Fibroblast of pulmonary artery (primary cell): ENCODE measurements around the gene SMURF2.

Experiments
- DNase-seq: peaks from one replicate; pipeline ENCODE4 v3.0.0-alpha.2; 2010; ENCODE audit warnings: low read depth
- H3K4me3 ChIP-seq: replicated peaks from 2 replicates; pipeline ENCODE4 v1.5.1; 2011; ENCODE audit warnings: low read depth, mild to moderate bottlenecking, control low read depth, low read length, moderate library complexity
- TF ChIP-seq, protein P1 (sequence below): IDR thresholded peaks from 2 replicates; pipeline ENCODE4 v1.5.1; 2011; ENCODE audit warnings: mild to moderate bottlenecking, control low read depth, low read length, inconsistent platforms; ENCODE audit errors: missing control alignments

The SMURF2 gene

DNA sequence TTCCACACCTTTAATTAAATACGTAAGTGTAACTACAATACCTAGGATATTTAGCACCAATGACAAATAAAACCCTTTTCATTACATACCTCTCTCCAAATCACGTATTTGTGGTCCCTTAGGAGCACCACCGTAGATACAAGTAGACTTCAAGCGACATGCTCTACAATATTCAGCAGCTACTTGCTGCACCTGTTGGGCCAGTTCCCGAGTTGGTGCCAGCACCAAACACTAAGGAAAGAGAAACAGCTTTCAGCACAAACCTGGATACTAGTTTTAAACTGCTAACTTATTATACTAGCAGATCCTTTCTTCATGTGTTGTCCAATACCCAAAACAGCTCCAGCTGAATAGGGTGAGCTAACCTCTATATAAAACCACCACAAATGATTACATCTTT lies 158.8 kb downstream of the SMURF2 start:
- DNase-seq: no peak
- H3K4me3 ChIP-seq: peak overlapping the region; percentile 100
- TF ChIP-seq, protein P1, sequence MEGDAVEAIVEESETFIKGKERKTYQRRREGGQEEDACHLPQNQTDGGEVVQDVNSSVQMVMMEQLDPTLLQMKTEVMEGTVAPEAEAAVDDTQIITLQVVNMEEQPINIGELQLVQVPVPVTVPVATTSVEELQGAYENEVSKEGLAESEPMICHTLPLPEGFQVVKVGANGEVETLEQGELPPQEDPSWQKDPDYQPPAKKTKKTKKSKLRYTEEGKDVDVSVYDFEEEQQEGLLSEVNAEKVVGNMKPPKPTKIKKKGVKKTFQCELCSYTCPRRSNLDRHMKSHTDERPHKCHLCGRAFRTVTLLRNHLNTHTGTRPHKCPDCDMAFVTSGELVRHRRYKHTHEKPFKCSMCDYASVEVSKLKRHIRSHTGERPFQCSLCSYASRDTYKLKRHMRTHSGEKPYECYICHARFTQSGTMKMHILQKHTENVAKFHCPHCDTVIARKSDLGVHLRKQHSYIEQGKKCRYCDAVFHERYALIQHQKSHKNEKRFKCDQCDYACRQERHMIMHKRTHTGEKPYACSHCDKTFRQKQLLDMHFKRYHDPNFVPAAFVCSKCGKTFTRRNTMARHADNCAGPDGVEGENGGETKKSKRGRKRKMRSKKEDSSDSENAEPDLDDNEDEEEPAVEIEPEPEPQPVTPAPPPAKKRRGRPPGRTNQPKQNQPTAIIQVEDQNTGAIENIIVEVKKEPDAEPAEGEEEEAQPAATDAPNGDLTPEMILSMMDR: no peak

DNA sequence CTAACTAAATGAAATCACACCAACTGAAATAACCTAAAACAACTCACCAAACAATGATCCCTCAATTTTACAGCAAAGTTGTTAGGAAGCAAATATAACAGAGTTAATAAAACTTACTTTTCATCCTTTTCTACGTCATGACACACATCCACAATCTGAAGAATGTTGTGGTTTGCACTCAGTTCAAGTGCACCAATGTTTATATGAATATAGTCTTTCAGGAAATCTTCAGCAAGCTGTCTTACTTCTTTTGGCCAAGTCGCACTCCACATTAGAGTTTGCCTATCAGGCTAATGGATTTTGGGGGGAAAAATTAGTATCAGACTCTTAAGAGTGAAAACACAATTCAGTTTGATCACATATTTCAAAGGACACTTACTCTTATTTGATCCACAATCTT lies 159.3 kb downstream of the SMURF2 start:
- TF ChIP-seq, protein P1: no peak
- H3K4me3 ChIP-seq: no peak overlapping the region
- no peak for DNase-seq

DNA sequence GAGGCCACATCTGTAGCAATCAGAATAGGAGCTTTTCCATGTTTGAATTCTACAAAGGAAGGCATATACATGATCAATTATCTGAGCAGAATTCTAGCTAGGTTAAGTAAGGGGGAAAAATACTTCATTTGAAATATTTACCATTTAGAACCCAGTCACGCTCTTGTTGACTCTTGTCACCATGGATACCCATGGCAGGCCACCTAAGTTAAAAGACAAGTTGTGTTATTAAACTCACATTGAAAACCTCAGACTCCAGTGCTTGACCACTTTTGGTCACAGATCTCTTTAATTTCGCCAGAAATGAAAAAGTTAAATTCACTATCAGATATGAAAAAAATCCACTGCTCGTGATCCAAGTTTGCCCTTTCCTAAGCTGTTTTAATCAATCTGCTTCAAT lies 160.1 kb downstream of the SMURF2 start:
- no peak for DNase-seq
- TF ChIP-seq, protein P1: no peak

DNA sequence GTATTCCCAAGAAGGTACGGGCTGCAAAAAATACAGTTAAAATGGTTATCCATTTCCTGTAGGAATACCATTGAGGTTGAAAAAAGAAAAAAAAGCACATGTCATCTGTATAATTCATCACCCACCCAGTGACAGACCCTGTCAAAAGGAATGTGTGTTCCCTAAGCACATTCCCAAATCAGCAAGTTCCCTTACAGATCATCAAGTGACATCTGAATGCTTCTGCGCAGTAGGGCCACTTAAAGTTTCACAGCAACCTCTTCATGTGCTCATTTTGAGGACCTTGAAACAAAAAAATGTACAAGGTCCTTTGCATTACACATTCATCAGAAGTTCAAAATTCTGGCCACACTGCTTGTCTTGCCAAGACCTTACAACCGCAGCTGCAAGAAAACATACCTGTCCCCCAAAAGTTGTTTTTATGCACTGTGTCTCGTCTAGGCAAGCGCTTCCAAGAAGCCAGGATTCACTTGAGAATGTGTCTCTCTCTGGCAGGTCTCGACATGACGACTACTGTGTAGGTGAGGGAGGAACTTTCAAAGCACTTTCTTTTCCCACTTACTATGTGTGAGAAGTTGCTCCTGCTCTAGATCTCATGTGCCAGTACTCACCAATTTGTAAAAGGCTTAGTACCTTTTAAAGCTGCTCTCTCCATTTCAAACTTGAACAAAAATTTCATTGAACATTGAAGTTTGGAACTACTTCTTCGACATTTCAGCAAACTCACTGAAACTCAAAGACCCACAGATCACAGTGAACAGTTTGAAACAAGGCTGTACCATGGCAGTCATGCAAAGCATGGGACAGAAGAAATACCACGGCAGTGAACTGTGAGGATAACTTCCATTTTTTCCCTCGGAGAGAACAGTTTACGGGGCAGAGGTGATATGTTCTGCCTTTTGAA lies 161.0 kb downstream of the SMURF2 start:
- no peak for DNase-seq
- no peak overlapping the region for H3K4me3 ChIP-seq

More for the DNA sequence above, 160.1 kb downstream of the SMURF2 start:
- no peak overlapping the region for H3K4me3 ChIP-seq

GRCh38 chr17:64500487-64500859 lies 161.6 kb downstream of the SMURF2 start:
- no peak overlapping the region for H3K4me3 ChIP-seq
- DNase-seq: no peak
- TF ChIP-seq, protein P1: no peak

More for the DNA sequence above, 161.0 kb downstream of the SMURF2 start:
- TF ChIP-seq, protein P1: no peak

DNA sequence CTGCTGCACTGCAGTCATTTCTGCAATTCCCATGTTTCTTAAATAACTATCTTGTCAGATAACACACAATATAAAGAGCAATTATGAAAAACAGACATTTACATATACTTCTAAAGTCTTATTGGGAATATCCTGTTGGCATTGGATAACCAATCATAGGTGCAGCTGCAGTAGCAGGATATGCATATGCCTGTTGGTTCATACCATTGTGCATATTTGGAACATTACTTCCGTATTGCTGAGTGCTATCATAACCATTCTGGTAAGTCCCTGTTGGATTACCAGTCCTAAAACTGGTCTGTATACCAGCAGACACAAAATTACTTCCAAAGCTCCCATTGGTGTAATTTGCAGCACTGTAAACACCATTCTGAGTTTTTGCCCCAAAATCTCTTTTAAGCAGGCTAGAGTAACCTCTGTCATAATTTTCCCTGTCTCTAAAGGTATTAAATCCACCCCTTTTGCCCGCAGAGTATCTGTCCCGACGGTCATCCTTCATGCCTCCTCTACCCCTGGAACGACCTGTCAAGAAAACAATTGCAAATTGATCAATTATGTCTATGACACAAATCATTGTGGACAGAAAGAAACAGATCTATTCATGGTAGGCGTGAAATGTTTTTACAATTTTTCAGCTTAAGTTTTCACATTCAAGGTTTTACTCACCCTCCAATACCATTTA lies 162.2 kb downstream of the SMURF2 start:
- H3K4me3 ChIP-seq: no peak overlapping the region
- TF ChIP-seq, protein P1: no peak
- DNase-seq: no peak
